ENCODE results near the gene PRR23A.

DNA sequence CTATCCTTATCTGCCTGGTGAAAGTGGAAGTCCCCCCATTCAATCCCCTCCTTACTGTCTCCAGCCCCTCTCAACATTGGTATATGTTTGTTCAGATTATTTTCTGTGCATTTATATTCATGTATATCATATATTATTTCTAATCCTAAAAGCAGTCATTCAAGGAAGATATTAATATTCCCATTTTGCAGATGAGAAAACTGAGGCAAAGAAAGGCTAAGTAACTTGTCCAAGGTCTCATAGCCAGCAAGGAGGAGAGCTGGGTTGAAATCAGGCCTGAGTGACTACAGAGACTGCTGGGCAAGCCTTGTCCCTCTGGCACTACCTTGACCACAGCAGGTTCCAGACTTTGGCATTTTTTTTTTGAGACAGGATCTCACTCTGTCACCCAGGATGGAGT lies 30.0 kb downstream of the PRR23A start:
- TF ChIP-seq POLR2A (IDR thresholded peaks at IDR 0.05) (no peak), EP300 (IDR thresholded peaks at IDR 0.05) (no peak)
- TF ChIP-seq, protein P1, sequence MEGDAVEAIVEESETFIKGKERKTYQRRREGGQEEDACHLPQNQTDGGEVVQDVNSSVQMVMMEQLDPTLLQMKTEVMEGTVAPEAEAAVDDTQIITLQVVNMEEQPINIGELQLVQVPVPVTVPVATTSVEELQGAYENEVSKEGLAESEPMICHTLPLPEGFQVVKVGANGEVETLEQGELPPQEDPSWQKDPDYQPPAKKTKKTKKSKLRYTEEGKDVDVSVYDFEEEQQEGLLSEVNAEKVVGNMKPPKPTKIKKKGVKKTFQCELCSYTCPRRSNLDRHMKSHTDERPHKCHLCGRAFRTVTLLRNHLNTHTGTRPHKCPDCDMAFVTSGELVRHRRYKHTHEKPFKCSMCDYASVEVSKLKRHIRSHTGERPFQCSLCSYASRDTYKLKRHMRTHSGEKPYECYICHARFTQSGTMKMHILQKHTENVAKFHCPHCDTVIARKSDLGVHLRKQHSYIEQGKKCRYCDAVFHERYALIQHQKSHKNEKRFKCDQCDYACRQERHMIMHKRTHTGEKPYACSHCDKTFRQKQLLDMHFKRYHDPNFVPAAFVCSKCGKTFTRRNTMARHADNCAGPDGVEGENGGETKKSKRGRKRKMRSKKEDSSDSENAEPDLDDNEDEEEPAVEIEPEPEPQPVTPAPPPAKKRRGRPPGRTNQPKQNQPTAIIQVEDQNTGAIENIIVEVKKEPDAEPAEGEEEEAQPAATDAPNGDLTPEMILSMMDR (IDR thresholded peaks at IDR 0.05), result no peak

Measured in ovary (tissue), 3 donors.